GM12878 (cell line): Measurements from ENCODE around the gene GIPC3. TPM values are rescaled to one million over a fixed set of nuclear protein-coding genes. Genes with fewer than 3 reads are reported as not detected.

ENCODE experiments used
- ATAC-seq: fragments of 200-7000 bp; cut with Tn5 transposase; 3 replicates; pipeline ENCODE4 v1.9.1; 2020; ENCODE audit warnings: mild to moderate bottlenecking, moderate library complexity
- BruUV-seq: library from RNA; stranded (reverse); fragments of 400-500 nt; replicated peaks from 2 replicates; lab custom pipeline; 2021; lab: Mats Ljungman, UMichigan
- CTCF ChIA-PET: fragments of 300-600 bp; sonication (Branson Sonifier 250); formaldehyde crosslinking; extraction: SDS; loops from one replicate; lab custom pipeline; 2021; ENCODE audit warnings: inconsistent platforms; lab: Yijun Ruan, JAX
- POLR2A ChIA-PET: fragments of 350-600 bp; formaldehyde crosslinking; extraction: SDS; loops from one replicate; lab custom pipeline; 2021; ENCODE audit warnings: inconsistent platforms; lab: Charles Lee
- RAD21 ChIA-PET: fragments of 300-600 bp; sonication (Branson Sonifier 250); formaldehyde crosslinking; loops from one replicate; lab custom pipeline; 2023; ENCODE audit warnings: antibody characterized with exemption; ENCODE audit not compliant: unreplicated experiment; lab: Charles Lee
- SMC1A ChIA-PET: fragments of 300-600 bp; sonication (Branson Sonifier 250); formaldehyde crosslinking; loops from one replicate; lab custom pipeline; 2023; ENCODE audit not compliant: unreplicated experiment, uncharacterized antibody; lab: Charles Lee
- DNase-seq: peaks from one replicate; pipeline ENCODE4 v3.0.0-alpha.2; 2011; ENCODE audit warnings: low read depth, low spot score
- FAIRE-seq: peaks from 3 replicates; lab custom pipeline; 2011; peaks lifted over from hg19 to GRCh38; lab: Jason Lieb, UNC
- H2AFZ ChIP-seq: 2 replicates; pipeline ENCODE4 v1.6.0; 2011; ENCODE audit warnings: low read depth, low read length, control low read depth; ENCODE audit not compliant: control insufficient read depth
- H3K27ac ChIP-seq: 2 replicates; pipeline ENCODE4 v1.5.1; 2011; ENCODE audit warnings: control low read depth; ENCODE audit not compliant: control insufficient read depth, insufficient read depth
- H3K27me3 ChIP-seq, 2 experiments: replicated peaks in 1 of 2; 2 replicates each; pipeline versions ENCODE4 v1.6.0 to v1.6.1; 2011; ENCODE audit warnings: low read length in 1 of 2; ENCODE audit not compliant: control insufficient read depth in 2 of 2, insufficient read depth in 2 of 2
- H3K36me3 ChIP-seq, 2 experiments: 2 replicates each; pipeline ENCODE4 v1.5.1; 2011; ENCODE audit warnings: low read length in 1 of 2; ENCODE audit not compliant: control insufficient read depth in 2 of 2, insufficient read depth in 2 of 2
- H3K4me1 ChIP-seq: 2 replicates; pipeline ENCODE4 v1.6.1; 2011; ENCODE audit warnings: mild to moderate bottlenecking, low read length, moderate library complexity, mixed read lengths; ENCODE audit not compliant: control insufficient read depth, insufficient read depth
- H3K4me2 ChIP-seq: 2 replicates; pipeline ENCODE4 v1.6.0; 2011; ENCODE audit warnings: control low read depth; ENCODE audit not compliant: control insufficient read depth, insufficient read depth
- H3K4me3 ChIP-seq: fragments of 200-600 bp; sonication (generic); 2 replicates; pipeline ENCODE4 v1.5.1; 2016
- H3K79me2 ChIP-seq: 2 replicates; pipeline ENCODE4 v1.6.0; 2011; ENCODE audit warnings: low read length; ENCODE audit not compliant: control insufficient read depth, insufficient read depth
- H3K9ac ChIP-seq: 2 replicates; pipeline ENCODE4 v1.8.0; 2011; ENCODE audit warnings: low read length, control low read depth, mixed read lengths; ENCODE audit not compliant: control insufficient read depth, insufficient read depth
- H3K9me3 ChIP-seq: replicated peaks from 3 replicates; pipeline ENCODE4 v1.5.1; 2011; ENCODE audit warnings: mild to moderate bottlenecking, low read length; ENCODE audit not compliant: control insufficient read depth, insufficient read depth
- H4K20me1 ChIP-seq: 2 replicates; pipeline ENCODE4 v1.6.0; 2011; ENCODE audit not compliant: control insufficient read depth, insufficient read depth
- NR2C1 ChIP-seq: fragments of 450-650 bp; IDR thresholded peaks from 2 replicates; pipeline ENCODE4 v1.6.1; 2017; ENCODE audit warnings: antibody characterized with exemption, mild to moderate bottlenecking, moderate library complexity
- NR2C2 ChIP-seq: IDR thresholded peaks from 2 replicates; pipeline ENCODE4 v1.6.1; 2011; ENCODE audit warnings: borderline replicate concordance, low read depth; ENCODE audit not compliant: control insufficient read depth, insufficient read length
- POLR2A ChIP-seq: IDR thresholded peaks from 2 replicates; pipeline ENCODE4 v1.6.1; 2011; ENCODE audit warnings: low read depth, mild to moderate bottlenecking, low read length
- POU2F2 ChIP-seq: IDR thresholded peaks from 3 replicates; pipeline ENCODE4 v1.6.1; 2011; ENCODE audit warnings: low read depth, mild to moderate bottlenecking, low read length, borderline replicate concordance
- SMAD1 ChIP-seq: fragments of 450-650 bp; IDR thresholded peaks from 2 replicates; pipeline ENCODE4 v1.6.1; 2018; ENCODE audit warnings: mild to moderate bottlenecking, low read depth; ENCODE audit not compliant: partially characterized antibody
- YY1 ChIP-seq: IDR thresholded peaks from 2 replicates; pipeline ENCODE4 v1.6.1; 2011; ENCODE audit warnings: low read depth, mild to moderate bottlenecking, low read length
- ZNF622 ChIP-seq: fragments of 450-650 bp; IDR thresholded peaks from 2 replicates; pipeline ENCODE4 v1.6.1; 2017; ENCODE audit warnings: mild to moderate bottlenecking, inconsistent platforms
- ZSCAN29 ChIP-seq: fragments of 450-650 bp; IDR thresholded peaks from 2 replicates; pipeline ENCODE4 v1.6.1; 2017; ENCODE audit warnings: mild to moderate bottlenecking, moderate library complexity
- WGBS: methylation state at CpG from one replicate; pipeline ENCODE4 v1.1.6; 2016; ENCODE audit warnings: low lambda C conversion rate; ENCODE audit not compliant: insufficient replicate concordance, insufficient coverage; ENCODE audit errors: missing lambda C conversion rate; 5-methylcytosine and 5-hydroxymethylcytosine counted together
- in situ Hi-C: fragments of 300-500 bp; cut with MboI; formaldehyde crosslinking; loops from 9 replicates; pipeline ENCODE4 v1.14.3; 2018; ENCODE audit warnings: mixed read lengths
- intact Hi-C: fragments of 100-400 bp; cut with micrococcal nuclease; formaldehyde crosslinking; loops from one replicate; pipeline ENCODE4 v1.14.2; 2022; ENCODE audit not compliant: unreplicated experiment
- polyA plus RNA-seq, 11 experiments: library from polyadenylated mRNA; depleted of rRNA in 4 of 11; unstranded in 6 of 11; stranded (reverse) in 5 of 11; fragments of >200 nt; fragmentation: Nextera tagmentation in 4 of 11; fragmentation: Illumina TruSeq in 1 of 11; extraction: Ambion mirVana in 4 of 11; extraction: Trizol in 1 of 11; gene quantifications; 1 replicate in 1 of 11; 2 replicates in 10 of 11; pipeline versions ENCODE4 v1.2.1 to v1.2.3, GENCODE V29; 2011 to 2016; ENCODE audit warnings: inconsistent platforms in 2 of 11, missing spikeins in 2 of 11, low read depth in 1 of 11
- total RNA-seq, 4 experiments: library from RNA; depleted of rRNA in 3 of 4; stranded (reverse); fragments of >200 nt in 3 of 4; fragmentation: Illumina TruSeq in 1 of 4; extraction: Trizol in 1 of 4; gene quantifications; 2 replicates each; pipeline versions ENCODE4 v1.2.1 to v1.2.3, GENCODE V29; 2013 to 2021
- TF ChIP-seq, protein P1 (sequence below): fragments of 450-650 bp; IDR thresholded peaks from 2 replicates; pipeline ENCODE4 v1.6.1; 2017; ENCODE audit warnings: antibody characterized with exemption, mild to moderate bottlenecking, moderate library complexity
- TF ChIP-seq, protein P2 (sequence below): IDR thresholded peaks from 2 replicates; pipeline ENCODE4 v1.6.1; 2011; ENCODE audit warnings: low read depth, low read length, improper control_type of control experiment, borderline replicate concordance
- TF ChIP-seq, protein P3 (sequence below): fragments of 450-650 bp; conservative IDR thresholded peaks from 2 replicates; pipeline ENCODE4 v1.6.1; 2017; ENCODE audit warnings: mild to moderate bottlenecking, moderate library complexity
- TF ChIP-seq, protein P4 (sequence below): fragments of 450-650 bp; formaldehyde crosslinking; IDR thresholded peaks from 2 replicates; pipeline ENCODE4 v1.4.0; 2020; ENCODE audit warnings: mild to moderate bottlenecking, moderate library complexity

Gene GIPC3
- total and polyA plus RNA-seq, 10 of the 15 experiments (the other 5 are each of a cell fraction or from before 2014, with no cell fraction given): not detected

DNA sequence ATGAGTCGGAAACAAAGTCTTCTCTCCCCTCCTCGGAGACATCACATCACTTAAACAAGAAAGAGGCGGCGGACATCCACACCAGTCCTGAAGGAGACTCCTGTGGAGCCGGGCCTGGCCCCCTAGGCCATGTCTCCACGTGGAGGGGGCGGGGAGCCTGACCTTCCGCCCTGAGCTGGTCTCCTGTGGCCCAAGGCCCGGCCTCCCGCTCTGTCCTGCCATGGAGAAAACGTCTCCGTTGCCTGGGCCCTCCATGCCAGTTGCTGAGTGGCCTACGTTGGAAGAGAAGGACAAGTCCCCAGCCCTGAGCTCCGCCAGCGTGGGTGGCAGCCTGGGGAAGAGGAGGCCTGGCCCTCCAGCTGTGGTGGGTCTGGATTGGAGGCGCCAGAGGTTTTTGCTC, 46.8 kb downstream of the GIPC3 start (continued):
- TF ChIP-seq, protein P1, sequence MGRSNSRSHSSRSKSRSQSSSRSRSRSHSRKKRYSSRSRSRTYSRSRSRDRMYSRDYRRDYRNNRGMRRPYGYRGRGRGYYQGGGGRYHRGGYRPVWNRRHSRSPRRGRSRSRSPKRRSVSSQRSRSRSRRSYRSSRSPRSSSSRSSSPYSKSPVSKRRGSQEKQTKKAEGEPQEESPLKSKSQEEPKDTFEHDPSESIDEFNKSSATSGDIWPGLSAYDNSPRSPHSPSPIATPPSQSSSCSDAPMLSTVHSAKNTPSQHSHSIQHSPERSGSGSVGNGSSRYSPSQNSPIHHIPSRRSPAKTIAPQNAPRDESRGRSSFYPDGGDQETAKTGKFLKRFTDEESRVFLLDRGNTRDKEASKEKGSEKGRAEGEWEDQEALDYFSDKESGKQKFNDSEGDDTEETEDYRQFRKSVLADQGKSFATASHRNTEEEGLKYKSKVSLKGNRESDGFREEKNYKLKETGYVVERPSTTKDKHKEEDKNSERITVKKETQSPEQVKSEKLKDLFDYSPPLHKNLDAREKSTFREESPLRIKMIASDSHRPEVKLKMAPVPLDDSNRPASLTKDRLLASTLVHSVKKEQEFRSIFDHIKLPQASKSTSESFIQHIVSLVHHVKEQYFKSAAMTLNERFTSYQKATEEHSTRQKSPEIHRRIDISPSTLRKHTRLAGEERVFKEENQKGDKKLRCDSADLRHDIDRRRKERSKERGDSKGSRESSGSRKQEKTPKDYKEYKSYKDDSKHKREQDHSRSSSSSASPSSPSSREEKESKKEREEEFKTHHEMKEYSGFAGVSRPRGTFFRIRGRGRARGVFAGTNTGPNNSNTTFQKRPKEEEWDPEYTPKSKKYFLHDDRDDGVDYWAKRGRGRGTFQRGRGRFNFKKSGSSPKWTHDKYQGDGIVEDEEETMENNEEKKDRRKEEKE: no peak
- TF ChIP-seq, protein P2, sequence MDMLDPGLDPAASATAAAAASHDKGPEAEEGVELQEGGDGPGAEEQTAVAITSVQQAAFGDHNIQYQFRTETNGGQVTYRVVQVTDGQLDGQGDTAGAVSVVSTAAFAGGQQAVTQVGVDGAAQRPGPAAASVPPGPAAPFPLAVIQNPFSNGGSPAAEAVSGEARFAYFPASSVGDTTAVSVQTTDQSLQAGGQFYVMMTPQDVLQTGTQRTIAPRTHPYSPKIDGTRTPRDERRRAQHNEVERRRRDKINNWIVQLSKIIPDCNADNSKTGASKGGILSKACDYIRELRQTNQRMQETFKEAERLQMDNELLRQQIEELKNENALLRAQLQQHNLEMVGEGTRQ: no peak
- TF ChIP-seq NR2C2: no peak
- TF ChIP-seq ZNF622: no peak
- TF ChIP-seq SMAD1: no peak

DNA sequence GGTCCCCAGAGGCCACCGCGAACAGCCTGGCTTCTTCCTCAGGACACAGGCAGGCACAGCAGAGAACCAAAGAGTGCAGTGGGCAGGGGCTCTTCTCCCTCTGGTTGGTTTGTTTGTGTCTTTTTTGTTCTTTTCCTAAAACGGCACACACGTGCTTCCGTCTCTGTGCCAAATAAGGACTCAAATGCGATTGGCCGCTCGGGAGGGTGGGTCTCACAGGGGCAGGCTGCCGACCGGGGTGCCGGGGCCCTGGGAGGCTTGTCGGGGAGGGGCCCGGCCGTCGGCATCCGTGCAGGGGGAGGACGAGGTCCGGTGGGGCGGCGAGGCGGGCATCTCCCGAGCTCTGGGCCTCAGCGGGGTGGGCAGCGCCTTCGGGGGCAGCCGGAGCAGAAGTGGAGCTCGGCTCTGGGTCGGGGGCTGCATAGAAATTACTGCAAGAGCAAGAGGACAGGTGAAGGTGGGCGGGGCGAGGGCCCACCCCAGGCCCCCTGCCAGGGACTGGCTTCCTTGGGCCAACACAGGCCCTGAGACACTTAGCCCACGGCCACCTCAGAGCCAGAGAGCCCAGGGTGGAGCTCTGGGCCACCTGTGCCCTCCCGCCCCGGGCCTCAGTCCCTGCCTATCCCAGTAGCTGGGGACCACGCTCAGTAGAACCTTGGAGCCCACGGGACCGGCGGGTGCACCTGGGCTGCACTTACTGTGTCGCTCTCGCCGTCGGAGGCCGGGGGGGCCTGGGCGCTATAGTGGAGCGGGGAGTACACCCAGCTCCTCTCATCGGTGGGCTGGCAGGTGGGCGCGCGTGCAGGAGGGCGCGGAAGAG, 47.7 kb downstream of the GIPC3 start:
- BruUV-seq: no TSS peak
- POLR2A ChIA-PET: no interaction called here
- Histone ChIP-seq H2AFZ (no peak overlapping the region), H3K9ac (no peak overlapping the region), H3K4me1 (no peaks in the 10 kb centered on the region), H3K79me2 (no peaks in the 10 kb centered on the region), H3K27me3 (no peaks in the 10 kb centered on the region), H3K4me2 (no peak overlapping the region), H3K9me3 (no peaks in the 10 kb centered on the region), H4K20me1 (no peaks in the 10 kb centered on the region), H3K4me3 (no peak overlapping the region), H3K27ac (no peak overlapping the region), H3K36me3 (no peaks in the 10 kb centered on the region)
- SMC1A ChIA-PET: no interaction called here
- CTCF ChIA-PET: interaction anchor here (1.1 kb wide), 1 partner anchor 14 kb away, joined by 3 read pairs; no protein-coding TSS in a partner anchor
- FAIRE-seq (no peak), DNase-seq (no peak), ATAC-seq (no peak)
- in situ Hi-C loops: no loop called here
- 86% methylated on average over 35 of the region's 50 CpGs for WGBS
- TF ChIP-seq POU2F2: no peak
- no peak for TF ChIP-seq NR2C1
- TF ChIP-seq, protein P3, sequence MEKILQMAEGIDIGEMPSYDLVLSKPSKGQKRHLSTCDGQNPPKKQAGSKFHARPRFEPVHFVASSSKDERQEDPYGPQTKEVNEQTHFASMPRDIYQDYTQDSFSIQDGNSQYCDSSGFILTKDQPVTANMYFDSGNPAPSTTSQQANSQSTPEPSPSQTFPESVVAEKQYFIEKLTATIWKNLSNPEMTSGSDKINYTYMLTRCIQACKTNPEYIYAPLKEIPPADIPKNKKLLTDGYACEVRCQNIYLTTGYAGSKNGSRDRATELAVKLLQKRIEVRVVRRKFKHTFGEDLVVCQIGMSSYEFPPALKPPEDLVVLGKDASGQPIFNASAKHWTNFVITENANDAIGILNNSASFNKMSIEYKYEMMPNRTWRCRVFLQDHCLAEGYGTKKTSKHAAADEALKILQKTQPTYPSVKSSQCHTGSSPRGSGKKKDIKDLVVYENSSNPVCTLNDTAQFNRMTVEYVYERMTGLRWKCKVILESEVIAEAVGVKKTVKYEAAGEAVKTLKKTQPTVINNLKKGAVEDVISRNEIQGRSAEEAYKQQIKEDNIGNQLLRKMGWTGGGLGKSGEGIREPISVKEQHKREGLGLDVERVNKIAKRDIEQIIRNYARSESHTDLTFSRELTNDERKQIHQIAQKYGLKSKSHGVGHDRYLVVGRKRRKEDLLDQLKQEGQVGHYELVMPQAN: no peak
- TF ChIP-seq, protein P4, sequence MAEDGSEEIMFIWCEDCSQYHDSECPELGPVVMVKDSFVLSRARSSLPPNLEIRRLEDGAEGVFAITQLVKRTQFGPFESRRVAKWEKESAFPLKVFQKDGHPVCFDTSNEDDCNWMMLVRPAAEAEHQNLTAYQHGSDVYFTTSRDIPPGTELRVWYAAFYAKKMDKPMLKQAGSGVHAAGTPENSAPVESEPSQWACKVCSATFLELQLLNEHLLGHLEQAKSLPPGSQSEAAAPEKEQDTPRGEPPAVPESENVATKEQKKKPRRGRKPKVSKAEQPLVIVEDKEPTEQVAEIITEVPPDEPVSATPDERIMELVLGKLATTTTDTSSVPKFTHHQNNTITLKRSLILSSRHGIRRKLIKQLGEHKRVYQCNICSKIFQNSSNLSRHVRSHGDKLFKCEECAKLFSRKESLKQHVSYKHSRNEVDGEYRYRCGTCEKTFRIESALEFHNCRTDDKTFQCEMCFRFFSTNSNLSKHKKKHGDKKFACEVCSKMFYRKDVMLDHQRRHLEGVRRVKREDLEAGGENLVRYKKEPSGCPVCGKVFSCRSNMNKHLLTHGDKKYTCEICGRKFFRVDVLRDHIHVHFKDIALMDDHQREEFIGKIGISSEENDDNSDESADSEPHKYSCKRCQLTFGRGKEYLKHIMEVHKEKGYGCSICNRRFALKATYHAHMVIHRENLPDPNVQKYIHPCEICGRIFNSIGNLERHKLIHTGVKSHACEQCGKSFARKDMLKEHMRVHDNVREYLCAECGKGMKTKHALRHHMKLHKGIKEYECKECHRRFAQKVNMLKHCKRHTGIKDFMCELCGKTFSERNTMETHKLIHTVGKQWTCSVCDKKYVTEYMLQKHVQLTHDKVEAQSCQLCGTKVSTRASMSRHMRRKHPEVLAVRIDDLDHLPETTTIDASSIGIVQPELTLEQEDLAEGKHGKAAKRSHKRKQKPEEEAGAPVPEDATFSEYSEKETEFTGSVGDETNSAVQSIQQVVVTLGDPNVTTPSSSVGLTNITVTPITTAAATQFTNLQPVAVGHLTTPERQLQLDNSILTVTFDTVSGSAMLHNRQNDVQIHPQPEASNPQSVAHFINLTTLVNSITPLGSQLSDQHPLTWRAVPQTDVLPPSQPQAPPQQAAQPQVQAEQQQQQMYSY (CRISPR knock-in tag): no peak
- TF ChIP-seq ZSCAN29: no peak
- no peak for TF ChIP-seq POLR2A
- no peak for TF ChIP-seq YY1
- intact Hi-C loops: no loop called here
- RAD21 ChIA-PET: no interaction called here
